Measurements from ENCODE around the gene MYF5.

- no peak for TF ChIP-seq CTCF (IDR thresholded peaks at IDR 0.05)
- TF ChIP-seq POLR2A (IDR thresholded peaks at IDR 0.05): no peak
Observed at GRCh38 chr12:80711866-80712265, 4.8 kb upstream of the MYF5 start.
